H1 (cell line): ENCODE measurements around the gene HLTF. TPM values are rescaled to one million over a fixed set of nuclear protein-coding genes. Genes with fewer than 3 reads are reported as not detected.

ENCODE experiments used
- CTCF ChIA-PET: fragments of 300-600 bp; sonication (Branson Sonifier 250); formaldehyde crosslinking; loops from one replicate; lab custom pipeline; 2021; ENCODE audit not compliant: partially characterized antibody; lab: Charles Lee
- POLR2A ChIA-PET: fragments of 300-600 bp; sonication (Branson Sonifier 250); formaldehyde crosslinking; loops from one replicate; lab custom pipeline; 2021; ENCODE audit warnings: inconsistent platforms; ENCODE audit not compliant: partially characterized antibody; lab: Charles Lee
- DNase-seq, 2 experiments: peaks; one replicate each; pipeline versions ENCODE4 v3.0.0 to v3.0.0-alpha.2; 2010 to 2022; ENCODE audit warnings: low spot score in 2 of 2, low read depth in 1 of 2, mixed read lengths in 1 of 2
- FAIRE-seq: peaks from 2 replicates; lab custom pipeline; 2011; peaks lifted over from hg19 to GRCh38; lab: Jason Lieb, UNC
- H2AFZ ChIP-seq: 2 replicates; pipeline ENCODE4 v1.8.1; 2012; ENCODE audit warnings: low read length, inconsistent platforms
- H2AK5ac ChIP-seq: 2 replicates; pipeline ENCODE4 v1.6.1; 2013; ENCODE audit warnings: low read depth, low read length
- H2BK120ac ChIP-seq: replicated peaks from 2 replicates; pipeline ENCODE3; 2013; ENCODE audit warnings: low read depth, low read length, inconsistent platforms
- H2BK12ac ChIP-seq: 2 replicates; pipeline ENCODE4 v1.6.1; 2013; ENCODE audit warnings: low read depth, low read length
- H2BK15ac ChIP-seq: 2 replicates; pipeline ENCODE4 v1.6.1; 2013; ENCODE audit warnings: low read length
- H2BK20ac ChIP-seq: 2 replicates; pipeline ENCODE4 v1.6.1; 2013; ENCODE audit warnings: low read length
- H2BK5ac ChIP-seq: 2 replicates; pipeline ENCODE4 v1.6.1; 2013; ENCODE audit warnings: low read depth, low read length
- H3K14ac ChIP-seq: 2 replicates; pipeline ENCODE4 v1.6.1; 2013; ENCODE audit warnings: inconsistent platforms; ENCODE audit not compliant: insufficient read length
- H3K18ac ChIP-seq: 2 replicates; pipeline ENCODE4 v1.6.1; 2013; ENCODE audit warnings: low read length; ENCODE audit errors: extremely low read depth
- H3K23ac ChIP-seq: 2 replicates; pipeline ENCODE4 v1.6.1; 2013; ENCODE audit warnings: inconsistent platforms; ENCODE audit not compliant: insufficient read length
- H3K23me2 ChIP-seq: 2 replicates; pipeline ENCODE4 v1.6.1; 2013; ENCODE audit warnings: low read depth, low read length
- H3K27ac ChIP-seq: 2 replicates; pipeline ENCODE4 v1.6.1; 2011; ENCODE audit warnings: low read depth, low read length, inconsistent platforms
- H3K27me3 ChIP-seq, 4 experiments: replicated peaks in 1 of 4; 1 replicate in 1 of 4; 2 replicates in 3 of 4; pipeline versions ENCODE4 v1.6.1 to v1.8.1; 2011 to 2013; ENCODE audit warnings: low read length in 3 of 4, mild to moderate bottlenecking in 3 of 4, inconsistent platforms in 2 of 4, mixed read lengths in 2 of 4, moderate library complexity in 1 of 4; ENCODE audit not compliant: control insufficient read depth in 3 of 4, insufficient read depth in 3 of 4; ENCODE audit errors: extremely low read depth in 1 of 4
- H3K36me3 ChIP-seq, 4 experiments: 2 replicates each; pipeline versions ENCODE4 v1.6.1 to v1.8.1; 2011 to 2013; ENCODE audit warnings: mild to moderate bottlenecking in 4 of 4, low read length in 3 of 4, moderate library complexity in 2 of 4, control low read depth in 1 of 4, inconsistent platforms in 1 of 4; ENCODE audit not compliant: insufficient read depth in 4 of 4, control insufficient read depth in 2 of 4
- H3K4ac ChIP-seq: replicated peaks from 2 replicates; pipeline ENCODE3; 2013; ENCODE audit warnings: low read length, low read depth, mixed read lengths, inconsistent platforms; ENCODE audit not compliant: insufficient read length
- H3K4me1 ChIP-seq, 4 experiments: replicated peaks in 1 of 4; 1 replicate in 1 of 4; 2 replicates in 3 of 4; pipeline versions ENCODE4 v1.6.1 to v1.8.1; 2011 to 2013; ENCODE audit warnings: low read length in 3 of 4, inconsistent platforms in 2 of 4, mixed read lengths in 1 of 4; ENCODE audit not compliant: insufficient read depth in 4 of 4, control insufficient read depth in 3 of 4
- H3K4me2 ChIP-seq, 2 experiments: 2 replicates each; pipeline versions ENCODE4 v1.6.1 to v1.8.1; 2011 to 2013; ENCODE audit warnings: low read depth in 2 of 2, low read length in 2 of 2, control low read depth in 1 of 2, inconsistent platforms in 1 of 2, mild to moderate bottlenecking in 1 of 2; ENCODE audit not compliant: insufficient read depth in 1 of 2
- H3K4me3 ChIP-seq, 4 experiments: fragments of 200-600, 300-600 bp in 1 of 4; sonication (generic), shearing (Covaris generic), sonication (Bioruptor Twin) in 1 of 4; 2 replicates each; pipeline versions ENCODE4 v1.5.1 to v1.8.1; 2011 to 2016; ENCODE audit warnings: low read length in 4 of 4, low read depth in 3 of 4, control low read depth in 2 of 4, inconsistent platforms in 2 of 4, mild to moderate bottlenecking in 2 of 4, mixed read lengths in 1 of 4, moderate library complexity in 1 of 4; ENCODE audit not compliant: insufficient read depth in 2 of 4; ENCODE audit errors: extremely low read depth in 1 of 4
- H3K56ac ChIP-seq: replicated peaks from 2 replicates; pipeline ENCODE3; 2013; ENCODE audit warnings: low read depth, mild to moderate bottlenecking, mixed read lengths, low read length, inconsistent platforms; ENCODE audit not compliant: insufficient read length
- H3K79me1 ChIP-seq: 2 replicates; pipeline ENCODE4 v1.6.1; 2013; ENCODE audit warnings: low read depth, low read length, control low read depth
- H3K79me2 ChIP-seq, 2 experiments: 2 replicates each; pipeline versions ENCODE4 v1.6.1 to v1.8.1; 2012 to 2013; ENCODE audit warnings: low read length in 2 of 2, mild to moderate bottlenecking in 2 of 2, inconsistent platforms in 1 of 2; ENCODE audit not compliant: insufficient read depth in 2 of 2, control insufficient read depth in 1 of 2
- H3K9ac ChIP-seq, 4 experiments: replicated peaks in 1 of 4; 1 replicate in 1 of 4; 2 replicates in 3 of 4; pipeline versions ENCODE4 v1.6.1 to v1.8.1; 2011 to 2013; ENCODE audit warnings: low read depth in 3 of 4, low read length in 3 of 4, control low read depth in 2 of 4, mild to moderate bottlenecking in 2 of 4, moderate library complexity in 2 of 4, inconsistent platforms in 1 of 4; ENCODE audit errors: extremely low read depth in 1 of 4
- H3K9me3 ChIP-seq, 2 experiments: 2 replicates each; pipeline versions ENCODE4 v1.6.1 to v1.8.1; 2012 to 2013; ENCODE audit warnings: mild to moderate bottlenecking in 2 of 2, moderate library complexity in 2 of 2, control low read depth in 1 of 2, inconsistent platforms in 1 of 2, low read depth in 1 of 2, low read length in 1 of 2, mixed read lengths in 1 of 2; ENCODE audit not compliant: insufficient read depth in 2 of 2
- H4K20me1 ChIP-seq, 2 experiments: replicated peaks in 1 of 2; 2 replicates each; pipeline versions ENCODE3 to v1.8.1; 2011 to 2013; ENCODE audit warnings: inconsistent platforms in 2 of 2, low read length in 2 of 2, mild to moderate bottlenecking in 1 of 2; ENCODE audit not compliant: insufficient read depth in 2 of 2, control insufficient read depth in 1 of 2
- H4K5ac ChIP-seq: 2 replicates; pipeline ENCODE4 v1.6.1; 2013; ENCODE audit warnings: low read length, low read depth, mixed read lengths, inconsistent platforms; ENCODE audit not compliant: insufficient read length
- H4K8ac ChIP-seq: 2 replicates; pipeline ENCODE4 v1.8.0; 2013; ENCODE audit warnings: mild to moderate bottlenecking, moderate library complexity, low read length, inconsistent platforms; ENCODE audit not compliant: insufficient read depth; ENCODE audit errors: extremely low read depth
- H4K91ac ChIP-seq: replicated peaks from 2 replicates; pipeline ENCODE3; 2013; ENCODE audit warnings: low read length, mixed read lengths, inconsistent platforms; ENCODE audit not compliant: insufficient read length
- TCF12 ChIP-seq: IDR thresholded peaks from 2 replicates; pipeline ENCODE4 v1.6.1; 2011; ENCODE audit warnings: low read depth, mild to moderate bottlenecking, low read length
- TEAD4 ChIP-seq: IDR thresholded peaks from 2 replicates; pipeline ENCODE4 v1.6.1; 2012; ENCODE audit warnings: low read depth, low read length, inconsistent platforms, mixed read lengths
- WGBS, 2 experiments: shearing (Covaris generic) in 1 of 2; methylation state at CpG; one replicate each; pipeline versions ENCODE4 v1.1.6 to v1.1.7; 2013 to 2015; ENCODE audit warnings: low lambda C conversion rate in 2 of 2, mixed read lengths in 2 of 2, inconsistent platforms in 1 of 2, low coverage in 1 of 2, missing lambda C conversion rate in 1 of 2; ENCODE audit not compliant: insufficient replicate concordance in 2 of 2, insufficient coverage in 1 of 2, insufficient read length in 1 of 2; ENCODE audit errors: extremely low coverage in 1 of 2, missing lambda C conversion rate in 1 of 2; 5-methylcytosine and 5-hydroxymethylcytosine counted together
- polyA plus RNA-seq, 7 experiments: library from polyadenylated mRNA; depleted of rRNA in 3 of 7; stranded (reverse) in 5 of 7; unstranded in 2 of 7; fragments of >200 nt in 5 of 7; fragments of 200-250 nt in 2 of 7; gene quantifications; 1 replicate in 5 of 7; 2 replicates in 1 of 7; 4 replicates in 1 of 7; pipeline versions ENCODE4 v1.2.1 to v1.2.3, GENCODE V29; 2011 to 2013; ENCODE audit warnings: missing spikeins in 2 of 7, mixed read lengths in 2 of 7
- total RNA-seq: library from RNA; stranded (reverse); fragmentation: NEBNext Ultra II Directional; extraction: Animal tissue kit (Norgen Biotek cat#: 25700); gene quantifications from 2 replicates; pipeline ENCODE4 v1.2.1, GENCODE V29; 2021

The HLTF gene
- total and polyA plus RNA-seq, 2 of the 8 experiments (the other 6 are each of a cell fraction or from before 2014, with no cell fraction given), result 18.1 to 60.3 TPM

- Histone ChIP-seq H3K79me2 (no peaks in the 10 kb centered on the region), H3K4me3 (peak overlapping the region in 2 of 4 experiments; percentile 13 to 19; a peak in 2 of 8 replicates), H3K4ac (no peak overlapping the region), H3K4me2 (peak overlapping the region; percentile 37 to 47), H4K5ac (no peak overlapping the region), H4K20me1 (no peaks in the 10 kb centered on the region), H2AFZ (no peak overlapping the region), H3K27me3 (no peaks in the 10 kb centered on the region), H3K18ac (no peak overlapping the region), H3K79me1 (peaks cover 2% of the 10 kb centered on the region; the same call in 1 of the 2 replicates), H3K4me1 (peaks cover 2 to 20% (median 15%) of the 10 kb centered on the region in 4 experiments), H3K9me3 (peaks cover 17 to 20% of the 10 kb centered on the region in 2 experiments), H2BK20ac (no peak overlapping the region), H3K9ac (no peak overlapping the region), H2BK15ac (no peak overlapping the region), H2BK120ac (no peak overlapping the region), H3K36me3 (peaks cover 0 to 35% (median 13%) of the 10 kb centered on the region in 4 experiments; a peak in 4 of 8 replicates), H3K56ac (no peak overlapping the region), H4K91ac (peak overlapping the region; percentile 86), H3K23ac (no peak overlapping the region), H3K14ac (no peak overlapping the region), H2BK5ac (0 out of 2 replicates have a peak overlapping the region, but pooled peaks have one; percentile 28), H2AK5ac (no peak overlapping the region), H3K27ac (peak overlapping the region; percentile 27; the same call in 1 of the 2 replicates), H4K8ac (no peak overlapping the region), H3K23me2 (no peaks in the 10 kb centered on the region), H2BK12ac (no peak overlapping the region; the same call in 1 of the 2 replicates)
- TF ChIP-seq TEAD4, result peak; percentile 37; the same call in 1 of the 2 replicates
- TF ChIP-seq TCF12, result no peak
- FAIRE-seq (no peak), DNase-seq (no peak)
- POLR2A ChIA-PET, result interaction anchor here (0.6 to 1.5 kb wide), 4 partner anchors 12 to 458 kb away, joined by 3 to 7 read pairs (median 4); partner anchors contain the start of gene GYG1
- WGBS, 2 experiments, result 62% methylated on average over 4 of the region's 4 CpGs; no CpG with 5 or more reads in 1 of the 2 experiments
- CTCF ChIA-PET, result interaction anchor here (0.7 to 3.9 kb wide), 5 partner anchors 19 to 99 kb away, joined by 3 to 25 read pairs (median 6); no protein-coding TSS in a partner anchor
These were observed 65.5 kb downstream of the HLTF start for GRCh38 chr3:149020839-149021252.
